ENCODE data around the gene PLAGL2.

GRCh38 chr20:32168184-32168910 is 39.2 kb downstream of the PLAGL2 start:
- no peak for TF ChIP-seq CTCF (optimal IDR thresholded peaks at IDR 0.05 in 1 of 3, IDR thresholded peaks at IDR 0.05 in 1 of 3, conservative IDR thresholded peaks at IDR 0.05 in 1 of 3; ENCODE audit: extremely low read depth in 1 of 3, insufficient read depth in 2 of 3, low read length in 3 of 3)
- no peak for TF ChIP-seq EZH2 (IDR thresholded peaks at IDR 0.05; ENCODE audit: low read length)
